GM21526 (cell line): ENCODE results near the gene DCTN3.

Experiments used
- ATAC-seq: cut with Tn5 transposase; IDR thresholded peaks from one replicate; pipeline ENCODE4 v1.9.1; 2021; ENCODE audit warnings: moderate library complexity; ENCODE audit not compliant: unreplicated experiment, low FRiP score

Gene DCTN3

DNA sequence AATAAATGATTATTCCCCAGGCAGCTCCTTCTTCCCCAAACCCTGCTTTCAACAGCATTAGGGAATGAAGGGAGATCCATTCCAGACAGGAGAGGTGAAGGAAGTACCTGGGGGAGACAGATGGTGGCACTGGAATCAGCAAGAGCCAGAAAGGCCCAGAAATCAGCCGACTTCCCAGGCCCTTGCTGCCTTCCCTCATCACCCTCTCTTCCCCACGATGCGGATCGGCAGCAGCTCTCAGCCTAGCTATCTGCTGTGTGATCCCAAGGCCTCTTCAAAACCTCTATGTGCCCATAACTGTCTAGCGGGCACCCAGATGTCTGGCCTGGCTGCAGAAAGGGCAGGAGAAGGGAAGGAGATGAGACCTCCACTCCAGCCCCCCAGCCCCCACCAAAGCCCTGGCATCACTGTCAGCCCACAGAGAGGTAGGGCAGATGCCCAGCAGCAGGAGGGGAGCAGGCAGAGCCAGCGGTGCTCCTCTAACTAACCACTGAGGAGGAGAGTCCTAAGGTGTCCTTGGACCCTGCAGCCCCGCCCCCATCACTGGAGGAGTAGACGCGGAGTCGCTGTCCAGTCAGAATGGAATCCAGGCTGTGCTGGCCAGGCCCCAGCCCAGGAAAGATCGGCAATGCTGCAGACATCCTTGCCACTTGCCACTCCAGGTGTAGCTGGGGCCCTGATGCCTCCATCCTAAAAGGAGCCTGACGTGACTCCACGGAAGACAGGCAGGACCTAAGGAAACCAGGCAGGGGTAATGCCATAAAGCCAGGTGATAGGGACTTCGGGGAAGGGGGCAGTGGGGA is 43.5 kb downstream of the DCTN3 start:
- no peak for ATAC-seq

DNA sequence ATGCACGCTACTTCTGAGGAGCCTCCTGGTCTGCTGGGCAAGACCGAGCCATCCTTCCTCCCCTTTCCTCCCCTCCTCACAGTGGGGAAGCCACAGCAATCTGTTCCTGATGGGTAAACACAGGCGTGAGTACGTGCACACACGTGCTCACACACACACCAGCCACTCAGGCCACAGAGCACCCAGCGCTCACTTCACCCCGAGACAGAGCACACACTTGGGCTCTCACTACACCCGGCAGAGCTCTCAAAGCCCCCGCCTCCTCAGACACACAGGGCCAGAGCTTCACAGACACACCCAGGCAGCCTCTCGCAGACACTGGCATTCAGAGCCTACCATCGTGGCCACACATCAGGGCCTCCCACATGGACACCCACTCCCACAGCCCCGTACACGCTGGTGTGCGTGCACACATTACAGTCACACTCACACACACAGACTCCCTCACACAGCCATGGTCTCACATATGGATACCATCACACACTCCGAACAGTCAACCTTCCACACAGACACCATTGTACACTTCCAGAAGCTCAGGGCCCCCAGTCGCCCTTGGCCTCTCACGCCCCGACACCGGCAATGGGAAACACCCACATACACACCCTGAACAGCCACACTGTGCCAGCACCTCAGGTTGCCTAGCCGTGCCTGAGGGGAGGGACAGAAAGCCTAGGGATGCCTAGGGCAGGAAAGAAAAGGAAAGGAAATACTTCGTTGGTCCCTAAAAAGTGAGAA is 44.3 kb downstream of the DCTN3 start:
- ATAC-seq, result no peak

DNA sequence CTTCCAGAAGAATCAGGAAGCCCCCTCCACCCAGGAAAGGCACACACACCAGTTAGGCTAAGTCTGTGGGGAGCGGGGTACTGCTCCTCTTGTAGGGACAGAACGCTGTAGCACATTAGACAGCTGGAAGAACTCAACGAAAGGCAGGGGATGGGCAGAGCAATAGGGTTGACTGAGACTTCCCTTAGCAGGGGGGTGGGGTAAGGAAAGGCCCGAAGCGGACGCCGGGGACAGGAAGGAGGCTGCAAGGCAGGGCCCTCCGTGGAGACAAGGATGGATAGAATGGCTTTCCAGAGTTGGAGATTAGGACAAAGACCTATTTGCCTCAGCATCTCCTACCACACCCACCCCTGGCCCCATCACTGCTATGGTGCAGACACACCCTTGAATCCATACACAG is 45.1 kb downstream of the DCTN3 start:
- ATAC-seq, result no peak

DNA sequence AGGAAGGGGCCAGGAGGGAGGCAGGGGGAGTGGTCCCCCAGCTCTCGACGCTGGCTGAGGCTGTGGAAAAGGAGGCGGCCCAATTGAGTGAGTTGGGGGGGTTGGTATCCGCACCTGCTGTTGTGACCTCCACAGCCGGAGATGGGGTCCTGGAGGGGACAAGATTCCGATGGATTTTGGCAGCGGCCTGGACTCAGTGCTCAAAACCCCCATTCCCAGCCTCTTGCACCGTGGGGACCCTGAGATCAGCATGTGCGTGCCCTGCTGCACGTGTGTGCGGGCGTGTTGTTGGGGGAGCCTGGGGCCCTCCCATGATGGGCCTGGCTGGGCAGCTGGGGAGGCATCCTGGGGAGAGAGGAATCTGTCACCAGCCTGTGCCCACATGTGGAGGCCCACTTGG is 45.7 kb downstream of the DCTN3 start:
- ATAC-seq, result no peak

DNA sequence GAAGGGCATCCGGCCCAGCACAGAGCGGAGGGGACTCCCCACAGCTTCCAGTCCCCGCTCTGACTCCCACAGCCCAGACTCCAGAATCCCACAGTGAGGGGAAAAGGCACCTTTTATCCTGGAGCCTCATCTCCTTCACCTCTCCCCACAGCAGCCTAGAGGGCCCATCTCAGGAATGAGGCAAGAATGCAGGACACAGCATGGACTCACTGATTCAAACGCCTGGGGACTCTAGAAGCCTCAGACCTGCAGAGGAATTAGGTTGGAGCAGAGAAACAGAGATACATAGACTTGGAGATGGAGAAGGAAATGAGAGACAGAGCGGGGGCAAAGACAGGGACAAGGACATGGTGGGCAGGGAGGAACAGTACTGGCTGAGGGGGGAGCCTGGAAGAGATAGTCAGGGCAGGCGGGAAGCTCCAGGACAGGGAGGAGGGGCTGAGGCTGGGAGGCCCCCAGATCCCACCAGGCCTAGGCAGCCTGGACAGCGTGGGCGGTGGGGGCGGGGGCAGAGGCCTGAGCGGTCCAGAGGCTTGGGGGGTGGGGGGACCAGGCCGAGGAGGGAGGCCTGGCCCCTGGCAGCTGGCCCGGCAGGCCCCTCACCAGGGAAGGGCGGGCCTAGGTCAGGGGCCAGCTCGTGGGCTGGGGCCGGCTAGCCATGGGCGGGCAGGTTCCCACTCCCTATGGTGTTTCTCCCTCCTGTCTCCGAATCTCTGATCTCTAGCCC is 46.5 kb downstream of the DCTN3 start:
- ATAC-seq, result no peak

DNA sequence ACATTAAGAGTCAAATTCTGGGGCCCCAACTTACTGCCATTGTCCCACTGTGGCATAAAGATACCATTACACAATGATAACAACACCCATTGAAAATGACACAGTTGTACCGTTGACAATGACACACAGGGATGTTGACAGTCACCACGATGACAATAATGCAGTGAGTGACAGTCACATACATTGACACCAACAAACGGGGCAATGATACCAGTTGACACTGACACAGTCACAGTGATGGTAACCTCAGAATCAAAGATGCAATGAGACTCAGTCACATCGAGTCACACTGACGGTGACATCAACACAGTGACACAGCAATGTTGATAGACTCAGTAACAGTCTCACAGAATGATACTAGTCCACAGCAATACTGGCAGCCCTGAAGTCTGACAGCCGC is 47.7 kb downstream of the DCTN3 start:
- no peak for ATAC-seq

DNA sequence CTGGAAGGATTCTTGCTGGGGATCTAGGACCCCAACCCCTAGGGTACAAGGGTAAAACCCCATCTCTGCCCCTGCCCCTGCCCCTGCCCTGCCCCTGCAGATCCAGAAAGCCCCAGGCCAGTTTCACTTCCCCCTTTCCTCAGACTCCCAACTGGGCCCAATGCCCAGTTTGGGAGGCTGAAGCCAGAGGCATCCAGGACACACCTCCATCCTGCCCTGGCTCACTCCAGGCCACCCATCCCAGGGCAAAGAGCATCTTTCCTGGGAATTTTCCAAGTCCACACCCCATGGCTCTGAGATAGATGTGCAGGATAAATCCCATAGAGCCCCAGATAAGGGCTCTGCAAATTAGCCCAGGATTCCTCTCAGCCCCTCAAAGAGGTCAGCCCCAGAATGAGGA is 48.2 kb downstream of the DCTN3 start:
- ATAC-seq, result no peak

DNA sequence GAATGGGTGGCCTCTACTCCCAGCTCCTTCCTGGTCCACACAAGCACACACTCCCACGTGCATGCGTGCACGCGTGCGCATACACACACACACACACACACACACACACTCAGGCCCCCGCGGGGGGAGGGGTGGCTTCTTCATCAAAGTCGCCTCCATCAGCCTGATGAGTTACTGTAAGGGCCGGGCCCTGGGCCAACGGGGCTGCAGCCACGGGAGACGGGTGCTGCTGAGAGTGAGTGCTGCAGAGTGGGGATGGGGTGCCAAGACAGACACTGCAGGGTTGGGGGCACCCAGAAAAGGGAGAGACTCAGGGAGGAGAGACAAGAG is 48.8 kb downstream of the DCTN3 start:
- ATAC-seq, result no peak

DNA sequence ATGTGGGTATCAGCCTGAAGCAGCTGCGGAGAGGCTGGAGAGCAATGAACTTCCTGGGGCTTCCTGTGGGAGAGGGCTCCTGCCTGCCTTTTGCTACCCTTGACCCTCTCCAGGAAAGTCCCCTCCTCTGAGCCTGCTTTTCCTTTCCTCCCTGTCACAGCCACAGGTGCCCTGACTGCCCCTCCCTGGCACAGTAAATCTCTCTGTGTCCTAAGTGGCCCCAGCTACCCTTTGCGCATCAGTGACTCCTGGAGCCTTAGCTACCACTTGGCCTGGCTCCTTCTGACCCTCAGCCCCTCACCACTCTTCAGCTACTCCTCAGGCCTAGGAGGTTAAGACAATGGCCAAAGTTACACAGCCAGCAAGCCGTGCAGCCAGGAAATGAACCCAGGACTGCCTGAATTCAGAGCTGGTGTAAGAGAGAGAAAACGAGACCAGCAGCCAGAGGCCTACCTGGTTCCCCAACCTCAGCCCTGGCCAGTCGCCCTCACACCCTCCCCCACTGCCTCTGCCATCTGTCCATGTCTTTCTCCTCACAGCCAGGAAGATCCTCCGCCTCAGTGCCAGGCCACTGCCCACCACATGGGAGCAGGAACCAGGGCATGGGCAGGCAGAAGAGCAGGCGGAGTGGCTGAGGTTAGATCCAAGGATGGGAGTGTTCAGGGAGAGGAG is 49.4 kb downstream of the DCTN3 start:
- no peak for ATAC-seq

DNA sequence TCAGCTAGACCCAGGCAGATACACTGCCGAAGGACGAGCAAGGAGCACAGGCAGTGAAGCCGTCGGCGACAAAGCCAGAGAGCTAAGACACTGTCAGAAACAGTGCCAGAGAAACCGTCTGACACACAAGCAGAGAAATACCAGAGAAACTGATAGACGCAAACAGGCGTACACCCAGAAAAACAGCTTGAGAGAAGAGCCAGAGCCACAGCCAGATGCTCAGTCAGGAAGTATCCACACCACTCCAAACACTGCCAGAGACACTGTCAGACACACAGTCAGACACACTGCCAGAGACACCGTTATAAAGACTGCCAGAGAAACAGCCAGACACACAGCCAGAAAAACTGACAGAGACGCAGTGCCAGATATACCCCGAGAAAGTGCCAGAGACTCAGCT is 49.9 kb downstream of the DCTN3 start:
- no peak for ATAC-seq

DNA sequence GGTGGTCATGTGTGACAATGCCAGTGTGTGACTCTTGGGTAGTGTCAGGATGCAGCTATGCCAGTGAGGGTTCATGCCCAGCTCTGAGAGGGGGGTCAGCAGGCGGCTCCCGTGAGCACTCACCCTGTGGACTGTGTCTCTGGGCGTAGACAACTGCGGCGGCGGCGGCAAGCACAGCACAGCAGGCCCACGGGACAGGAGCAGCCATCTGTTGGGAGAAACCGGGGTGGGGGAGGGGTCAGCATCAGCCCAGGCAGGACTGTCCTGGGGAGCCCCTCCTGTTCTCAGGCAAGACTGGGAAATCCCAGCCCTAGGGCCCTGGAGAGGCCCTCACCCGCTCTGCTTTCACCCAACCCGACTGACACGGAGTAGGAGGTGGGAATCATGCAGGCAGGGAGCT is 51.5 kb downstream of the DCTN3 start:
- no peak for ATAC-seq

DNA sequence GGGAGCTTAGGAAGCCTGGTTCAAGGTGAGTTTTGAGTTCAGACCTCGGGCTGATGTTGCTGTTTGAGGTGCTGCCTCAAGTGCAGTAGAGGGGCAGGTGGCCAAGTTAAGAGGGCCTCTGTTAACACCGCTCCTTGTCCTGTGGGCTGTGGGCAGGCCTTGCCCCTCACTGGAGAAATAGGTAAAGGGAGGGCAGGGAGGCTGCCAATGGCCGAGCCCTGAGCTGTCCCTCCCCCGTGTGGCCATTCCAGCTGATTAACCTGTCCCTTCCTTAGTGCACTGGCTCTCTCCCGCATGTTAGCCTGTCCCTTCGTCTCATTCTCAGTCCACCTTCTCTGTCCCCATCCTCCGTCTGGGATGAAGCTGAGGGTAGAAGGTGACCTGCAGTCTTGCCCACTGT is 52.2 kb downstream of the DCTN3 start:
- no peak for ATAC-seq

DNA sequence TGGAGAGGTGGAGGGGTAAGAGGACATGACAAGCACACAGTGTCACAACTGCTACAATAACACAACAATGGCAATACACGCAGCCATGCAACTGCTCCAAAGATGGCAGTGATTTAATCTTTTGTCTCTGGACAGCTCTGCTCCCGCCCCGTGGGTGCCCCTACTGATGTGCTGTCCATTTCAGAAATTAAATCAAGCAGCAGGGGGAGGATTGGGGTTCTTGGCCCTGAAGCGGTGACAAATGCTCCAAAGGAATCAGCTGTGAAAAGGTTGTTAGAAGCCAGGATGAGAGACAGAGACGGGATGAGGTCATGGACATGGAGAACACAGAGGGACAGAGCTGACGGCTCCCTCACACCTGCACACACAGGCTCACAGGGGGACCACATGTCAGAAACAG is 53.3 kb downstream of the DCTN3 start:
- no peak for ATAC-seq

DNA sequence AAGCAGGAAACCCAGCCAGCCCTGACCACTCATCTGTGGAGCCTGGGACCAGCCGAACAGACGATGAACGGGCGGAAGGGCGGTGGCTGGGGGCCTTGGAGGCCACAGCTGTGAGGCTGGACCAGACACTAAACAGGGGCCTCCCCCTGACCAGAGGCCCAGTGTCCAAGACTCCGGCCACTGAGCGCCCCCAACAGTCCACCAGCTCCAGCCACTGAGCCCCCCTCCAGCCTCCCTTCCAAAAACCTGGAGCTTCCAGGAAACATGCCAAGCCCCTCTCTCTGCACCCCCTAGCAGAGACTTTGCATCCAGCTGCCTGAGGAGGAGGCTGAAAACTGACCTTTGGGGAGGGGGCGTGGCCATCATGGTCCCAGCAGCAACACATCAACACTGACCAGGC is 54.0 kb downstream of the DCTN3 start:
- no peak for ATAC-seq

DNA sequence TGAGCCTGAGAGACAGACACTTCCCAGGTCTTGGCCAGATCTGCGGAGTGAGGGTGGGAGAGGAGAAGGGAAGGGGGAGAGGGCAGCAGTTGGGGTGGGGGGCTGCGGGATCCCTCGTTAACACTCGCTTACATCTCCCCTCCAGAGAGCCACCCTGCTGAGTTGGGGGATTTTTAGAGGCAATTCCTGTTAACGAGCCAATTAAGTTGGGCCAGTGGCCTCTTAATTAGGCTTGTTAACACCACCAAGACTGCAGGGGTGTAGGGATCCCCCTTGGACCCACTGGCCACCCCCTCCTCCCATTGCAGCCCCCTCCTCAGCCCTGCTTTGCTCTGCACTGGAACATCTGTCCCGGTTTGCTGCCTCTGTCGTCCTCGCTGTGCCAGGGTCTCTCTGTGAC is 54.4 kb downstream of the DCTN3 start:
- ATAC-seq, result no peak

DNA sequence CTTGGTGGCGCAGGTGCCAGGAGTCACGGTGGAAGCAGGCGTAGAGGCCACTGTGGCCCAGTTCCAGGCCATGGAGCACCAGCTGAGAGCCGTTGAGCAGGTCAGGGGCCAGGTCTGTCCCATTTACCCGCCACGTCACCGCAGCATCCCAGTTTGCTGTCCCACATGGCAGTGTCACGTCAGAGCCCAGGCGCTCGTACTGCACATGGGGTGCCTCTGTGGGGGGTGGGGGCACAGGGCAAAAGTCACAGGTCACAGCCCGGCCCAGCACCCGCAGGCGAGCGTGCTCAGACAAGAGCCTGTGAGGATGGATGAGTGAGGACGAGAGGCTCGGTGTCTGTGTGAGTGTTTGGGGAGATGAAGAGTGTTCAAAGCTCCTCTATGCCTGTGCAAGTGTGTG is 55.7 kb downstream of the DCTN3 start:
- no peak for ATAC-seq
